Measurements from ENCODE around the gene ELL2. TPM values are rescaled to one million over a fixed set of nuclear protein-coding genes. Genes with fewer than 3 reads are reported as not detected.
"Not testable (repeated sequence)": the region's sequence is repeated elsewhere in the genome, so short reads cannot be mapped to it uniquely, and the experiment has no call there.

Gene ELL2
- total RNA-seq, 4 donors from 2014 or later, result 72.2 to 87.6 (median 79.6) TPM

- Histone ChIP-seq H3K27me3 (no peaks in the 10 kb centered on the region), H3K36me3 (no peaks in the 10 kb centered on the region), H3K4me1 (peaks cover 0 to 43% (median 17%) of the 10 kb centered on the region in 4 donors), H3K9me3 (no peaks in the 10 kb centered on the region), H3K4me3 (no peak overlapping the region), H3K27ac (no peak overlapping the region)
- no peak for DNase-seq (ENCODE audit: low spot score in 2 of 2)
- WGBS, 2 donors, result 82 to 87% methylated on average over 1 of the region's 1 CpG
- no peak for TF ChIP-seq CTCF (IDR thresholded peaks at IDR 0.05)
- no peak for TF ChIP-seq POLR2A (IDR thresholded peaks at IDR 0.05)
- TF ChIP-seq EP300 (IDR thresholded peaks at IDR 0.05), result no peak
Measured at GRCh38 chr5:95838556-95838955, 123.1 kb downstream of the ELL2 start.

- TF ChIP-seq POLR2A (IDR thresholded peaks at IDR 0.05), result no peak
- no peak for TF ChIP-seq CTCF (IDR thresholded peaks at IDR 0.05)
- no peak for TF ChIP-seq EP300 (IDR thresholded peaks at IDR 0.05)
- Histone ChIP-seq H3K9me3 (no peaks in the 10 kb centered on the region), H3K4me3 (no peak overlapping the region), H3K4me1 (peaks cover 0 to 39% (median 17%) of the 10 kb centered on the region in 4 donors), H3K27me3 (no peaks in the 10 kb centered on the region), H3K27ac (peak overlapping the region in 2 of 4 donors; percentile 15 to 36), H3K36me3 (no peaks in the 10 kb centered on the region)
- no peak for DNase-seq (ENCODE audit: low spot score in 2 of 2)
- 86 to 87% methylated on average over 8 of the region's 8 CpGs for WGBS, 2 donors
Measured at GRCh38 chr5:95838001-95838520, 123.6 kb downstream of the ELL2 start.

- Histone ChIP-seq H3K27ac (peak overlapping the region in 1 of 4 donors; percentile 36), H3K4me1 (peaks cover 0 to 33% (median 13%) of the 10 kb centered on the region in 4 donors), H3K27me3 (no peaks in the 10 kb centered on the region), H3K36me3 (no peaks in the 10 kb centered on the region), H3K4me3 (no peak overlapping the region), H3K9me3 (no peaks in the 10 kb centered on the region)
- 85 to 94% methylated on average over 5 of the region's 5 CpGs for WGBS, 2 donors
- no peak for DNase-seq (ENCODE audit: low spot score in 2 of 2)
- no peak for TF ChIP-seq POLR2A (IDR thresholded peaks at IDR 0.05)
- no peak for TF ChIP-seq EP300 (IDR thresholded peaks at IDR 0.05)
- no peak for TF ChIP-seq CTCF (IDR thresholded peaks at IDR 0.05)
Measured at GRCh38 chr5:95837492-95837891, 124.2 kb downstream of the ELL2 start.

GRCh38 chr5:95836971-95837370 lies 124.7 kb downstream of the ELL2 start:
- H3K27ac ChIP-seq, result peak overlapping the region in 2 of 4 donors; percentile 31 to 89
- H3K27me3 ChIP-seq; H3K9me3 ChIP-seq; H3K36me3 ChIP-seq; DNase-seq (ENCODE audit: low spot score in 2 of 2); H3K4me3 ChIP-seq: not testable (repeated sequence)
- WGBS, 2 donors, result 92 to 96% methylated on average over 4 of the region's 4 CpGs
- peaks cover 0 to 32% (median 11%) of the 10 kb centered on the region in 4 donors for H3K4me1 ChIP-seq

GRCh38 chr5:95836544-95836943 lies 125.1 kb downstream of the ELL2 start:
- TF ChIP-seq CTCF (IDR thresholded peaks at IDR 0.05) (no peak), POLR2A (IDR thresholded peaks at IDR 0.05) (no peak), EP300 (IDR thresholded peaks at IDR 0.05) (no peak)
- no peaks in the 10 kb centered on the region for H3K27me3 ChIP-seq

More at GRCh38 chr5:95836544-95836943, 125.1 kb downstream of the ELL2 start:
- DNase-seq (ENCODE audit: low spot score in 2 of 2), result no peak
- Histone ChIP-seq H3K36me3 (no peaks in the 10 kb centered on the region), H3K4me1 (peaks cover 0 to 29% (median 10%) of the 10 kb centered on the region in 4 donors), H3K4me3 (no peak overlapping the region), H3K9me3 (no peaks in the 10 kb centered on the region), H3K27ac (peak overlapping the region in 3 of 4 donors; percentile 31 to 89 (median 81))
- WGBS, 2 donors, result 91 to 94% methylated on average over 1 of the region's 1 CpG
